SK-N-MC (cell line): ENCODE measurements around the gene OOSP3.

Experiments
- EZH2 ChIP-seq: fragments of 200-600 bp; sonication (generic); IDR thresholded peaks from one replicate; pipeline ENCODE4 v1.6.1; 2017; ENCODE audit warnings: antibody characterized with exemption
- FOXP2 ChIP-seq: optimal IDR thresholded peaks from 2 replicates; pipeline ENCODE3; 2011; ENCODE audit warnings: mild to moderate bottlenecking, moderate library complexity; ENCODE audit not compliant: insufficient read depth; ENCODE audit errors: extremely low read length, control extremely low read depth
- POLR2AphosphoS5 ChIP-seq: IDR thresholded peaks from 2 replicates; pipeline ENCODE4 v1.6.1; 2012; ENCODE audit warnings: mild to moderate bottlenecking, low read depth, low read length, borderline replicate concordance

DNA sequence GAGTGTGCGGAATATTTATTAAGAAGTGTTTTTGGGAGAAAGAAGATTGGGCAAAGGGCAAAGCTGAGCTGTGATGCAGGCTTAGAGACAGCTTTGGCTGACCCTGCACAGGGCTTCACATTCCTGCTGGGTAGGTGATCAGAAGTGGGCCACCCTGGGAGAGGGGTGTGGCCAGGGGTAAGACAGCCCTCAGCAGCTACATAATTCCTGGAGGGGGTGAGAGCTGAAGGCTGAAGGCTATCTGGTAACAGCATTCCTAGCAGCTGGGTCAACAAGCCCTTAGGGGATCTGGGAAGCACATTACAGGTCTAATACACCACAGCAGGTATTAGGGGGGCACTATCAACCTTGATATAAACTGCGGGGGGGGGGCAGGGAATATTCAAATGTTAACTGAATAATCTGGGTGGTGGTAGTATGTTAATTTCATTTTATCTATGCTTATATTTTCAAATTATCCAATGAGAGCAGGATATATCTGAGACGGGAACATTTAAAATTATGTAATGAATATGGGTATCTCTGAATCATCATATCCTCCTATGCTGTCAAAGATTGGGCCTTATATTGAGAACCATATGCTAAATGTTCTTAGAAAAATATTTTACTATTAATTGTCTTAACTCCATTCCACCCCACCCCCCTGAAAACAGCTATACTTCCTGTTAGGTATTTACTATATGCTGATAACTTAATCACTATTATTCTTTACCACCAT is 65.6 kb downstream of the OOSP3 start:
- TF ChIP-seq EZH2 (no peak), POLR2AphosphoS5 (no peak), FOXP2 (no peak)
